Dermis microvascular lymphatic vessel endothelial cell (primary cell): ENCODE results near the gene ZFP36. TPM values are rescaled to one million over a fixed set of nuclear protein-coding genes. Genes with fewer than 3 reads are reported as not detected.
"Not testable (repeated sequence)": the region's sequence is repeated elsewhere in the genome, so short reads cannot be mapped to it uniquely, and the experiment has no call there.

Experiments used
- DNase-seq, 2 donors: peaks; one replicate each; pipeline versions ENCODE4 v3.0.0 to v3.0.0-alpha.2; 2010; ENCODE audit warnings: low read depth in 2 of 2
- total RNA-seq: library from RNA; depleted of rRNA; stranded (reverse); fragments of >200 nt; gene quantifications from 2 replicates; pipeline ENCODE4 v1.2.1, GENCODE V29; 2014

The ZFP36 gene
- total RNA-seq, 1 donor from 2014 or later = 0.64 TPM

DNA sequence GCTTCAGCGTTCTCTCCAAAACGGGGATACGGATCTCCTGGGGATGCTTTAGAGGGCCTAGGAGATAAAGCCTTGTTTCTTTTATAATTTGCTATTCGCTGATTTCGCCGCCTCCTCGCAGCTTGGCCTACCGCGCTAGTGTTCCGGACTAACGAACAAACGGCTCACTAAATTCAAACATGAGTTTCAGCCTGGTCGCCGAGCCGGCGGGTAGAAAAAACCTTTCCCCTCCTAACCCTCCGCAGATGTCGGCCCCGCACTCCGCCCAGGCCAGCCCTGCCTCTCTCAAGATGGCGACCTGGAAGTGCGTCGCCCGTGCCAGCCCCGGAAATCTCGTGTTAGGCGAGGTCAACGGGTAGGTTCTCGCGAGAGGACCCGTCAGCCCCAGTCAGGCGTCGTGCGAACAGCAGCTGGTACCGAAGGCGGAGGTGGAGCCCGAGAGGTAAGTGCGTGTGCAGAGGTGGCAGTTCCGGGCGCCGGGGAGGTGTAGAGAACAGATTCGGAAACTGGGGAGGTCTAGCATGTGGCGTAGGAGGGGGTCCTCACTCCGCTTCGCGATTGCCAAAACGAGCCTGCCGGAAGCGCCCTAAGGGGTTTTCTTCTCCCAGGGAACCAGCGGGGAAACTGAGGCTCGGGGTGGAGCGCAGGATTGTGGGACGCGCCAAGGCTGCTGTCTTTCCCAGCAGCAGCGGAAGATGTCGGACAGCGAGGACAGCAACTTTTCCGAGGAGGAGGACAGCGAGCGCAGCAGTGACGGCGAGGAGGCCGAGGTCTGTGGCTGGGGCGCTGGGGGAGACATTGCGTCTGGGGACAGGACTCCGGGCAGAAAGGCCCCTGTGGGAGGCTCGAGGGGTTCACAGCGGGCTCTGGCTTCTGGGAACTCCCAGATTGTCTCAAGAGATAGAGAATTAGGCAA, 38.8 kb downstream of the ZFP36 start, which contains the start of gene SUPT5H:
Gene SUPT5H (plus strand): TSS at position 387 of the 916 bp plus-strand sequence. CDS start 309 bp downstream, at position 696.
- peak; percentile 96 to 99 for DNase-seq

- no peak for DNase-seq
These were observed 39.9 kb downstream of the ZFP36 start for GRCh38 chr19:39446365-39447084.

DNA sequence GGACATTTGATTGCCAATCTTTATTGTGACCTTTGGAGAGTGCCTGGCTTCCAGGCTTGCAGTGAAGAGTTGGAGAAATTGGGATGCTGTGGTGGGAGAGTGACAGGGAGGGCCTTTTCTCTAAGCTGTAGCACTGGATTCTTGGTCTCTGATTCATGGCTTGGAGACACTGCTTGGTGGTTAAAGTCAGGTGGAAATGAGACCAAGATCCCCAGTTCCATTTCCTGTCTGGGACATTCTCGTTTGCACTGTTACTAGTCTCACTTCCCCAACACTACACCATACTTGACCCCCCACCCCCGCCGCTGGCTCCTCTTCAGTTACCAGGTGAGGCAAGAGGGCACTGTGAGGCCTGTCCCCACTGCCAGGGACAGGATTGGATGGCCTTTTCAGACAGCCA, 41.6 kb downstream of the ZFP36 start:
- no peak for DNase-seq

GRCh38 chr19:39449116-39449797, 42.6 kb downstream of the ZFP36 start:
- no peak for DNase-seq

GRCh38 chr19:39451257-39451656, 44.6 kb downstream of the ZFP36 start:
- DNase-seq = not testable (repeated sequence)

Other genes with a start within 250 kb of the ZFP36 start
- gene NCCRP1, start 209.9 kb upstream of the ZFP36 start, total RNA-seq = not detected in 2 replicates
- not detected in 2 replicates for gene SYCN, start 202.6 kb upstream of the ZFP36 start, total RNA-seq
- not detected in 2 replicates for gene IFNL3, start 161.8 kb upstream of the ZFP36 start, total RNA-seq
- not detected in 2 replicates for gene IFNL4, start 158.0 kb upstream of the ZFP36 start, total RNA-seq
- not detected in 2 replicates for gene IFNL2, start 138.5 kb upstream of the ZFP36 start, total RNA-seq
- gene IFNL1, start 110.4 kb upstream of the ZFP36 start, total RNA-seq = not detected in 2 replicates
- 0.39 and 0.76 TPM in 2 replicates for gene LRFN1, start 86.0 kb upstream of the ZFP36 start, total RNA-seq
- gene GMFG, start 70.8 kb upstream of the ZFP36 start, total RNA-seq = 194 and 220 TPM in 2 replicates
- 19.8 and 31.2 TPM in 2 replicates for gene SAMD4B, start 64.4 kb upstream of the ZFP36 start, total RNA-seq
- 23.4 and 24.9 TPM in 2 replicates for gene PAF1, start 15.7 kb upstream of the ZFP36 start, total RNA-seq
- 11.6 and 17.3 TPM in 2 replicates for gene MED29, start 15.5 kb upstream of the ZFP36 start, total RNA-seq
- 10.5 and 16.9 TPM in 2 replicates for gene PLEKHG2, start 5.8 kb downstream of the ZFP36 start, total RNA-seq
- gene RPS16, start 29.1 kb downstream of the ZFP36 start, total RNA-seq = 117 and 133 TPM in 2 replicates
- gene SUPT5H, start 38.7 kb downstream of the ZFP36 start, total RNA-seq = 29.9 and 38.1 TPM in 2 replicates
- 48.3 and 50.3 TPM in 2 replicates for gene TIMM50, start 74.0 kb downstream of the ZFP36 start, total RNA-seq
- gene DLL3, start 92.1 kb downstream of the ZFP36 start, total RNA-seq = 0.25 and 0.39 TPM in 2 replicates
- not detected in 2 replicates for gene SELENOV, start 108.3 kb downstream of the ZFP36 start, total RNA-seq
- gene EID2B, start 126.0 kb downstream of the ZFP36 start, total RNA-seq = 1.8 and 3.1 TPM in 2 replicates
- 13.2 and 17.4 TPM in 2 replicates for gene EID2, start 133.3 kb downstream of the ZFP36 start, total RNA-seq
- gene LGALS13, start 195.7 kb downstream of the ZFP36 start, total RNA-seq = not detected in 2 replicates
- gene LGALS16, start 249.1 kb downstream of the ZFP36 start, total RNA-seq = not detected in 2 replicates